ENCODE data around the gene PHLDB1.

GRCh38 chr11:118605116-118605867 is 2.1 kb upstream of the PHLDB1 start:
- no peak for TF ChIP-seq CTCF (IDR thresholded peaks at IDR 0.05; ENCODE audit: borderline replicate concordance, extremely low read depth, low read length, poor library complexity, severe bottlenecking)
- TF ChIP-seq EZH2 (IDR thresholded peaks at IDR 0.05; ENCODE audit: borderline replicate concordance, low read depth, low read length, severe bottlenecking), result no peak

Measured in DND-41 (cell line).